Measurements from ENCODE around the gene KCNF1. TPM values are rescaled to one million over a fixed set of nuclear protein-coding genes. Genes with fewer than 3 reads are reported as not detected.

KCNF1 gene
- total RNA-seq, 1 experiment from 2014 or later = 1.2 TPM

DNA sequence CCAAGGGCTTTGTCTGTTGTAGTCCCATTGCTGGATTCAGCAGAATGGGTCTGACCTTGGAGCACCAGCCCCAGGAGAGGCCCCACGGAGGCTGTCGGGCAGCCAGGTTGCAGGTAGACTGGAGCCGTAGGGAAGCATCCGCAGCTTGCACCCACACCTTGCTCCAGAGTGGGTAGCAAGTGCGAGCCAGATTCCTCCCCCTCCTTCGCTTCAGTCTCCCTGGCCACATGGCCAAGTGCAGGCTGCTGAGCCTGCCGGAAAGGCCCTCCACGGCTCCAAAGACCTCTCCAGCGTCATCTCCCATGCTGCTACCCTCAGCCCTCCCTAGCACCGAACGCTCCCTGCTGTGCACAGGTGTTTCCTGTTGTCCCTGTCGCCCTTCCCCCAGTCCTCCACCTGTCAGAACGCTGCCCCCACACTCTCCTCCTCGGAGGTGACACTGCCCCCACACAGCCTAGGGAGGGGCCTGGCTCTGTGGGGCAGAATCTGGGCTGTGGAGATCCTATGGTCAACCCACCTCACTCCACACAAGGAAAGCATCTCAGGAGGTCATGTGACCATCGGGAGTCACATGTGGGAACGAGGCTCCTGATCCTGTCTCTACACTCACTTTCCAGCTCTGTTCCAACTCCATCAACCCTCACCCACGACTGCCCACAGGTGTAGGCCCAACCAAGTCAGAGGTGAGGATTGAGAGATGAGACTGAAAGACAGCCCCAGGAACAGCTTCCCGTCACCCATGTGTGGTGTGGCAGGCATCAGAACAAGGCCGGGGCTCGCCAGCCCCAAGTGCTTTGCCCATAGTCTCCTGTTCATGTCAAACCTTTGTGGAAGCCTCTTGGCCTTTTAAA lies 8.3 kb downstream of the KCNF1 start (continued):
- peak; percentile 73 for TF ChIP-seq ZNF423 (CRISPR knock-in tag; IDR thresholded peaks at IDR 0.05)
- TF ChIP-seq, protein P1, sequence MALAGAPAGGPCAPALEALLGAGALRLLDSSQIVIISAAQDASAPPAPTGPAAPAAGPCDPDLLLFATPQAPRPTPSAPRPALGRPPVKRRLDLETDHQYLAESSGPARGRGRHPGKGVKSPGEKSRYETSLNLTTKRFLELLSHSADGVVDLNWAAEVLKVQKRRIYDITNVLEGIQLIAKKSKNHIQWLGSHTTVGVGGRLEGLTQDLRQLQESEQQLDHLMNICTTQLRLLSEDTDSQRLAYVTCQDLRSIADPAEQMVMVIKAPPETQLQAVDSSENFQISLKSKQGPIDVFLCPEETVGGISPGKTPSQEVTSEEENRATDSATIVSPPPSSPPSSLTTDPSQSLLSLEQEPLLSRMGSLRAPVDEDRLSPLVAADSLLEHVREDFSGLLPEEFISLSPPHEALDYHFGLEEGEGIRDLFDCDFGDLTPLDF (CRISPR knock-in tag; IDR thresholded peaks at IDR 0.05) = no peak
- TF ChIP-seq IRF2 (CRISPR knock-in tag; IDR thresholded peaks at IDR 0.05; ENCODE audit: borderline replicate concordance, low read depth) = no peak
- TF ChIP-seq PRRX2 (CRISPR knock-in tag; IDR thresholded peaks at IDR 0.05) = no peak
- TF ChIP-seq, protein P2, sequence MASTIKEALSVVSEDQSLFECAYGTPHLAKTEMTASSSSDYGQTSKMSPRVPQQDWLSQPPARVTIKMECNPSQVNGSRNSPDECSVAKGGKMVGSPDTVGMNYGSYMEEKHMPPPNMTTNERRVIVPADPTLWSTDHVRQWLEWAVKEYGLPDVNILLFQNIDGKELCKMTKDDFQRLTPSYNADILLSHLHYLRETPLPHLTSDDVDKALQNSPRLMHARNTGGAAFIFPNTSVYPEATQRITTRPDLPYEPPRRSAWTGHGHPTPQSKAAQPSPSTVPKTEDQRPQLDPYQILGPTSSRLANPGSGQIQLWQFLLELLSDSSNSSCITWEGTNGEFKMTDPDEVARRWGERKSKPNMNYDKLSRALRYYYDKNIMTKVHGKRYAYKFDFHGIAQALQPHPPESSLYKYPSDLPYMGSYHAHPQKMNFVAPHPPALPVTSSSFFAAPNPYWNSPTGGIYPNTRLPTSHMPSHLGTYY (CRISPR knock-in tag; IDR thresholded peaks at IDR 0.05) = no peak
- TF ChIP-seq, protein P3, sequence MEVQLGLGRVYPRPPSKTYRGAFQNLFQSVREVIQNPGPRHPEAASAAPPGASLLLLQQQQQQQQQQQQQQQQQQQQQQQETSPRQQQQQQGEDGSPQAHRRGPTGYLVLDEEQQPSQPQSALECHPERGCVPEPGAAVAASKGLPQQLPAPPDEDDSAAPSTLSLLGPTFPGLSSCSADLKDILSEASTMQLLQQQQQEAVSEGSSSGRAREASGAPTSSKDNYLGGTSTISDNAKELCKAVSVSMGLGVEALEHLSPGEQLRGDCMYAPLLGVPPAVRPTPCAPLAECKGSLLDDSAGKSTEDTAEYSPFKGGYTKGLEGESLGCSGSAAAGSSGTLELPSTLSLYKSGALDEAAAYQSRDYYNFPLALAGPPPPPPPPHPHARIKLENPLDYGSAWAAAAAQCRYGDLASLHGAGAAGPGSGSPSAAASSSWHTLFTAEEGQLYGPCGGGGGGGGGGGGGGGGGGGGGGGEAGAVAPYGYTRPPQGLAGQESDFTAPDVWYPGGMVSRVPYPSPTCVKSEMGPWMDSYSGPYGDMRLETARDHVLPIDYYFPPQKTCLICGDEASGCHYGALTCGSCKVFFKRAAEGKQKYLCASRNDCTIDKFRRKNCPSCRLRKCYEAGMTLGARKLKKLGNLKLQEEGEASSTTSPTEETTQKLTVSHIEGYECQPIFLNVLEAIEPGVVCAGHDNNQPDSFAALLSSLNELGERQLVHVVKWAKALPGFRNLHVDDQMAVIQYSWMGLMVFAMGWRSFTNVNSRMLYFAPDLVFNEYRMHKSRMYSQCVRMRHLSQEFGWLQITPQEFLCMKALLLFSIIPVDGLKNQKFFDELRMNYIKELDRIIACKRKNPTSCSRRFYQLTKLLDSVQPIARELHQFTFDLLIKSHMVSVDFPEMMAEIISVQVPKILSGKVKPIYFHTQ (CRISPR knock-in tag; IDR thresholded peaks at IDR 0.05) = no peak
- no peak for TF ChIP-seq NR2C2 (CRISPR knock-in tag; IDR thresholded peaks at IDR 0.05)
- no peak for TF ChIP-seq JAZF1 (CRISPR knock-in tag; IDR thresholded peaks at IDR 0.05)
- TF ChIP-seq, protein P4, sequence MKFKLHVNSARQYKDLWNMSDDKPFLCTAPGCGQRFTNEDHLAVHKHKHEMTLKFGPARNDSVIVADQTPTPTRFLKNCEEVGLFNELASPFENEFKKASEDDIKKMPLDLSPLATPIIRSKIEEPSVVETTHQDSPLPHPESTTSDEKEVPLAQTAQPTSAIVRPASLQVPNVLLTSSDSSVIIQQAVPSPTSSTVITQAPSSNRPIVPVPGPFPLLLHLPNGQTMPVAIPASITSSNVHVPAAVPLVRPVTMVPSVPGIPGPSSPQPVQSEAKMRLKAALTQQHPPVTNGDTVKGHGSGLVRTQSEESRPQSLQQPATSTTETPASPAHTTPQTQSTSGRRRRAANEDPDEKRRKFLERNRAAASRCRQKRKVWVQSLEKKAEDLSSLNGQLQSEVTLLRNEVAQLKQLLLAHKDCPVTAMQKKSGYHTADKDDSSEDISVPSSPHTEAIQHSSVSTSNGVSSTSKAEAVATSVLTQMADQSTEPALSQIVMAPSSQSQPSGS (CRISPR knock-in tag; IDR thresholded peaks at IDR 0.05; ENCODE audit: borderline replicate concordance, low read depth) = no peak
- TF ChIP-seq, protein P5, sequence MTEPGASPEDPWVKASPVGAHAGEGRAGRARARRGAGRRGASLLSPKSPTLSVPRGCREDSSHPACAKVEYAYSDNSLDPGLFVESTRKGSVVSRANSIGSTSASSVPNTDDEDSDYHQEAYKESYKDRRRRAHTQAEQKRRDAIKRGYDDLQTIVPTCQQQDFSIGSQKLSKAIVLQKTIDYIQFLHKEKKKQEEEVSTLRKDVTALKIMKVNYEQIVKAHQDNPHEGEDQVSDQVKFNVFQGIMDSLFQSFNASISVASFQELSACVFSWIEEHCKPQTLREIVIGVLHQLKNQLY (CRISPR knock-in tag; IDR thresholded peaks at IDR 0.05) = no peak
- no peak for TF ChIP-seq ZNF396 (CRISPR knock-in tag; IDR thresholded peaks at IDR 0.05; ENCODE audit: borderline replicate concordance)
- no peak for TF ChIP-seq CREB1 (CRISPR knock-in tag; IDR thresholded peaks at IDR 0.05)
- TF ChIP-seq MYBL2 (CRISPR knock-in tag; IDR thresholded peaks at IDR 0.05) = no peak
- TF ChIP-seq CBFB (CRISPR knock-in tag; IDR thresholded peaks at IDR 0.05; ENCODE audit: low read depth) = no peak
- TF ChIP-seq JUN (CRISPR knock-in tag; IDR thresholded peaks at IDR 0.05) = no peak
- TF ChIP-seq, protein P6, sequence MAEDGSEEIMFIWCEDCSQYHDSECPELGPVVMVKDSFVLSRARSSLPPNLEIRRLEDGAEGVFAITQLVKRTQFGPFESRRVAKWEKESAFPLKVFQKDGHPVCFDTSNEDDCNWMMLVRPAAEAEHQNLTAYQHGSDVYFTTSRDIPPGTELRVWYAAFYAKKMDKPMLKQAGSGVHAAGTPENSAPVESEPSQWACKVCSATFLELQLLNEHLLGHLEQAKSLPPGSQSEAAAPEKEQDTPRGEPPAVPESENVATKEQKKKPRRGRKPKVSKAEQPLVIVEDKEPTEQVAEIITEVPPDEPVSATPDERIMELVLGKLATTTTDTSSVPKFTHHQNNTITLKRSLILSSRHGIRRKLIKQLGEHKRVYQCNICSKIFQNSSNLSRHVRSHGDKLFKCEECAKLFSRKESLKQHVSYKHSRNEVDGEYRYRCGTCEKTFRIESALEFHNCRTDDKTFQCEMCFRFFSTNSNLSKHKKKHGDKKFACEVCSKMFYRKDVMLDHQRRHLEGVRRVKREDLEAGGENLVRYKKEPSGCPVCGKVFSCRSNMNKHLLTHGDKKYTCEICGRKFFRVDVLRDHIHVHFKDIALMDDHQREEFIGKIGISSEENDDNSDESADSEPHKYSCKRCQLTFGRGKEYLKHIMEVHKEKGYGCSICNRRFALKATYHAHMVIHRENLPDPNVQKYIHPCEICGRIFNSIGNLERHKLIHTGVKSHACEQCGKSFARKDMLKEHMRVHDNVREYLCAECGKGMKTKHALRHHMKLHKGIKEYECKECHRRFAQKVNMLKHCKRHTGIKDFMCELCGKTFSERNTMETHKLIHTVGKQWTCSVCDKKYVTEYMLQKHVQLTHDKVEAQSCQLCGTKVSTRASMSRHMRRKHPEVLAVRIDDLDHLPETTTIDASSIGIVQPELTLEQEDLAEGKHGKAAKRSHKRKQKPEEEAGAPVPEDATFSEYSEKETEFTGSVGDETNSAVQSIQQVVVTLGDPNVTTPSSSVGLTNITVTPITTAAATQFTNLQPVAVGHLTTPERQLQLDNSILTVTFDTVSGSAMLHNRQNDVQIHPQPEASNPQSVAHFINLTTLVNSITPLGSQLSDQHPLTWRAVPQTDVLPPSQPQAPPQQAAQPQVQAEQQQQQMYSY (CRISPR knock-in tag; IDR thresholded peaks at IDR 0.05) = no peak
- peak; percentile 39; the same call in 1 of the 2 replicates for TF ChIP-seq SP1 (CRISPR knock-in tag; conservative IDR thresholded peaks at IDR 0.05)
- TF ChIP-seq, protein P7, sequence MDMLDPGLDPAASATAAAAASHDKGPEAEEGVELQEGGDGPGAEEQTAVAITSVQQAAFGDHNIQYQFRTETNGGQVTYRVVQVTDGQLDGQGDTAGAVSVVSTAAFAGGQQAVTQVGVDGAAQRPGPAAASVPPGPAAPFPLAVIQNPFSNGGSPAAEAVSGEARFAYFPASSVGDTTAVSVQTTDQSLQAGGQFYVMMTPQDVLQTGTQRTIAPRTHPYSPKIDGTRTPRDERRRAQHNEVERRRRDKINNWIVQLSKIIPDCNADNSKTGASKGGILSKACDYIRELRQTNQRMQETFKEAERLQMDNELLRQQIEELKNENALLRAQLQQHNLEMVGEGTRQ (CRISPR knock-in tag; IDR thresholded peaks at IDR 0.05) = peak; percentile 84
- TF ChIP-seq TEAD1 (CRISPR knock-in tag; IDR thresholded peaks at IDR 0.05) = no peak
- TF ChIP-seq, protein P8, sequence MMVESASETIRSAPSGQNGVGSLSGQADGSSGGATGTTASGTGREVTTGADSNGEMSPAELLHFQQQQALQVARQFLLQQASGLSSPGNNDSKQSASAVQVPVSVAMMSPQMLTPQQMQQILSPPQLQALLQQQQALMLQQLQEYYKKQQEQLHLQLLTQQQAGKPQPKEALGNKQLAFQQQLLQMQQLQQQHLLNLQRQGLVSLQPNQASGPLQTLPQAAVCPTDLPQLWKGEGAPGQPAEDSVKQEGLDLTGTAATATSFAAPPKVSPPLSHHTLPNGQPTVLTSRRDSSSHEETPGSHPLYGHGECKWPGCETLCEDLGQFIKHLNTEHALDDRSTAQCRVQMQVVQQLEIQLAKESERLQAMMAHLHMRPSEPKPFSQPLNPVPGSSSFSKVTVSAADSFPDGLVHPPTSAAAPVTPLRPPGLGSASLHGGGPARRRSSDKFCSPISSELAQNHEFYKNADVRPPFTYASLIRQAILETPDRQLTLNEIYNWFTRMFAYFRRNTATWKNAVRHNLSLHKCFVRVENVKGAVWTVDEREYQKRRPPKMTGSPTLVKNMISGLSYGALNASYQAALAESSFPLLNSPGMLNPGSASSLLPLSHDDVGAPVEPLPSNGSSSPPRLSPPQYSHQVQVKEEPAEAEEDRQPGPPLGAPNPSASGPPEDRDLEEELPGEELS (CRISPR knock-in tag; IDR thresholded peaks at IDR 0.05) = 0 out of 2 replicates have a peak, but pooled peaks have one; percentile 41
- TF ChIP-seq, protein P9, sequence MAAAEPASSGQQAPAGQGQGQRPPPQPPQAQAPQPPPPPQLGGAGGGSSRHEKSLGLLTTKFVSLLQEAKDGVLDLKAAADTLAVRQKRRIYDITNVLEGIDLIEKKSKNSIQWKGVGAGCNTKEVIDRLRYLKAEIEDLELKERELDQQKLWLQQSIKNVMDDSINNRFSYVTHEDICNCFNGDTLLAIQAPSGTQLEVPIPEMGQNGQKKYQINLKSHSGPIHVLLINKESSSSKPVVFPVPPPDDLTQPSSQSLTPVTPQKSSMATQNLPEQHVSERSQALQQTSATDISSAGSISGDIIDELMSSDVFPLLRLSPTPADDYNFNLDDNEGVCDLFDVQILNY (CRISPR knock-in tag; IDR thresholded peaks at IDR 0.05) = no peak
- TF ChIP-seq, protein P10, sequence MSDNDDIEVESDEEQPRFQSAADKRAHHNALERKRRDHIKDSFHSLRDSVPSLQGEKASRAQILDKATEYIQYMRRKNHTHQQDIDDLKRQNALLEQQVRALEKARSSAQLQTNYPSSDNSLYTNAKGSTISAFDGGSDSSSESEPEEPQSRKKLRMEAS (CRISPR knock-in tag; IDR thresholded peaks at IDR 0.05) = peak; percentile 67
